Gastroesophageal sphincter (tissue), 4 donors: ENCODE results near the gene DNAJA3. TPM values are rescaled to one million over a fixed set of nuclear protein-coding genes. Genes with fewer than 3 reads are reported as not detected.

Source experiments
- ATAC-seq: fragments of 150-250 bp; one replicate; pipeline ENCODE4 v1.9.1; 2016; ENCODE audit warnings: mild to moderate bottlenecking, moderate library complexity
- H3K27ac ChIP-seq, 4 donors: fragments of 200-600 bp; sonication (generic) in 3 of 4; 1 replicate in 3 of 4; 2 replicates in 1 of 4; pipeline ENCODE4 v1.5.1; 2016 to 2019
- H3K27me3 ChIP-seq: fragments of 200-600 bp; sonication (generic); one replicate; pipeline ENCODE4 v1.5.1; 2019
- H3K36me3 ChIP-seq, 2 donors: fragments of 200-600 bp; sonication (generic); one replicate each; pipeline ENCODE4 v1.5.1; 2019; ENCODE audit warnings: control low read depth in 1 of 2
- H3K4me1 ChIP-seq, 3 donors: fragments of 200-600 bp; sonication (generic); 1 replicate in 2 of 3; 2 replicates in 1 of 3; pipeline ENCODE4 v1.5.1; 2016 to 2019; ENCODE audit warnings: control low read depth in 2 of 3
- H3K4me3 ChIP-seq, 2 donors: fragments of 200-600 bp; sonication (generic); one replicate each; pipeline ENCODE4 v1.5.1; 2019; ENCODE audit warnings: mild to moderate bottlenecking in 1 of 2, moderate library complexity in 1 of 2
- H3K9me3 ChIP-seq, 3 donors: fragments of 200-600 bp; sonication (generic); one replicate each; pipeline ENCODE4 v1.5.1; 2017 to 2019; ENCODE audit warnings: control low read depth in 2 of 3
- CTCF ChIP-seq, 4 experiments: fragments of 200-600 bp in 2 of 4; fragments of 450-650 bp in 2 of 4; sonication (generic) in 1 of 4; IDR thresholded peaks; one replicate each; pipeline ENCODE4 v1.5.1; 2017 to 2019; ENCODE audit warnings: antibody characterized with exemption in 4 of 4, mild to moderate bottlenecking in 2 of 4, moderate library complexity in 2 of 4
- EP300 ChIP-seq: sonication (generic); formaldehyde crosslinking; IDR thresholded peaks from one replicate; pipeline ENCODE4 v1.6.1; 2017; ENCODE audit warnings: antibody characterized with exemption, mild to moderate bottlenecking
- POLR2A ChIP-seq, 2 donors: fragments of 450-650 bp; IDR thresholded peaks; one replicate each; pipeline ENCODE4 v1.6.1; 2017; ENCODE audit warnings: antibody characterized with exemption in 2 of 2, mild to moderate bottlenecking in 2 of 2, moderate library complexity in 1 of 2
- POLR2AphosphoS5 ChIP-seq: sonication (generic); formaldehyde crosslinking; IDR thresholded peaks from one replicate; pipeline ENCODE4 v1.6.1; 2017; ENCODE audit warnings: antibody characterized with exemption
- WGBS, 2 donors: methylation state at CpG; one replicate each; pipeline ENCODE4 v1.1.5; 2018; ENCODE audit warnings: low coverage in 1 of 2; 5-methylcytosine and 5-hydroxymethylcytosine counted together
- total RNA-seq, 4 donors: library from RNA; depleted of rRNA; stranded (reverse); fragments of >200 nt; gene quantifications; one replicate each; pipeline ENCODE4 v1.1.0, GENCODE V29; 2016

The DNAJA3 gene
- total RNA-seq, 4 donors from 2014 or later = 39.6 to 55.6 (median 43.9) TPM

GRCh38 chr16:4433914-4434787 is 8.5 kb downstream of the DNAJA3 start:
- H3K4me1 ChIP-seq = no peaks in the 10 kb centered on the region
- no peak for ATAC-seq
- H3K4me3 ChIP-seq = no peak overlapping the region
- WGBS, 2 donors = 76 to 86% methylated on average over 3 to 9 of the region's 12 CpGs
- TF ChIP-seq POLR2AphosphoS5 (no peak), CTCF (IDR thresholded peaks at IDR 0.05) (no peak), EP300 (no peak), POLR2A (IDR thresholded peaks at IDR 0.05) (no peak)
- H3K36me3 ChIP-seq = peaks cover 0 to 82% of the 10 kb centered on the region in 2 donors
- H3K27me3 ChIP-seq = no peaks in the 10 kb centered on the region
- H3K27ac ChIP-seq = no peak overlapping the region
- H3K9me3 ChIP-seq = no peaks in the 10 kb centered on the region

- Histone ChIP-seq H3K36me3 (peaks cover 0 to 95% of the 10 kb centered on the region in 2 donors), H3K27ac (no peak overlapping the region), H3K27me3 (no peaks in the 10 kb centered on the region), H3K4me3 (no peak overlapping the region), H3K9me3 (no peaks in the 10 kb centered on the region), H3K4me1 (no peaks in the 10 kb centered on the region)
- TF ChIP-seq POLR2AphosphoS5 = no peak
- no peak for TF ChIP-seq POLR2A (IDR thresholded peaks at IDR 0.05)
- no peak for TF ChIP-seq EP300
- TF ChIP-seq CTCF (IDR thresholded peaks at IDR 0.05) = no peak
- 50 to 87% methylated on average over 8 of the region's 8 CpGs for WGBS, 2 donors
- ATAC-seq = no peak
Measured at GRCh38 chr16:4435337-4436067, 9.8 kb downstream of the DNAJA3 start.

- Histone ChIP-seq H3K4me1 (no peaks in the 10 kb centered on the region), H3K9me3 (no peaks in the 10 kb centered on the region), H3K27me3 (no peaks in the 10 kb centered on the region), H3K36me3 (peaks cover 0 to 97% of the 10 kb centered on the region in 2 donors), H3K4me3 (no peak overlapping the region), H3K27ac (no peak overlapping the region)
- TF ChIP-seq POLR2AphosphoS5 = no peak
- no peak for TF ChIP-seq EP300
- no peak for TF ChIP-seq CTCF (IDR thresholded peaks at IDR 0.05)
- TF ChIP-seq POLR2A (IDR thresholded peaks at IDR 0.05) = no peak
- ATAC-seq = no peak
- 100% methylated on average over 2 to 3 of the region's 3 CpGs for WGBS, 2 donors
Measured at GRCh38 chr16:4437366-4437765, 11.7 kb downstream of the DNAJA3 start.

GRCh38 chr16:4442371-4442770 is 16.7 kb downstream of the DNAJA3 start:
- ATAC-seq = no peak
- no peak for TF ChIP-seq CTCF (IDR thresholded peaks at IDR 0.05)
- no peak for TF ChIP-seq EP300
- TF ChIP-seq POLR2AphosphoS5 = no peak
- TF ChIP-seq POLR2A (IDR thresholded peaks at IDR 0.05) = no peak
- Histone ChIP-seq H3K27ac (no peak overlapping the region), H3K9me3 (no peaks in the 10 kb centered on the region), H3K27me3 (no peaks in the 10 kb centered on the region), H3K4me3 (no peak overlapping the region), H3K4me1 (no peaks in the 10 kb centered on the region), H3K36me3 (peaks cover 0 to 100% of the 10 kb centered on the region in 2 donors)
- 88% methylated on average over 6 of the region's 11 CpGs; no CpG with 5 or more reads in 1 of the 2 donors for WGBS, 2 donors
